Heart left ventricle (tissue), 16 donors: Measurements from ENCODE around the gene NPAS2. TPM values are rescaled to one million over a fixed set of nuclear protein-coding genes. Genes with fewer than 3 reads are reported as not detected.

Experiments used
- ATAC-seq, 4 donors: fragments of 200-7000 bp; cut with Tn5 transposase; one replicate each; pipeline ENCODE4 v1.9.1; 2020 to 2022; ENCODE audit warnings: moderate library complexity in 4 of 4, mild to moderate bottlenecking in 3 of 4, moderate number of reproducible peaks in 1 of 4
- DNase-seq, 5 donors: peaks; one replicate each; pipeline ENCODE4 v3.0.0-alpha.2; 2020
- H3K27ac ChIP-seq, 12 donors: fragments of 200-600 bp; sonication (generic) in 4 of 12; one replicate each; pipeline versions ENCODE4 v1.5.0 to v1.8.0; 2016 to 2022; ENCODE audit warnings: mild to moderate bottlenecking in 2 of 12
- H3K27me3 ChIP-seq, 9 donors: fragments of 200-600 bp; sonication (generic) in 2 of 9; one replicate each; pipeline versions ENCODE4 v1.5.1 to v1.8.0; 2016 to 2022; ENCODE audit warnings: mild to moderate bottlenecking in 3 of 9
- H3K36me3 ChIP-seq, 9 donors: fragments of 200-600 bp; sonication (generic) in 2 of 9; one replicate each; pipeline versions ENCODE4 v1.5.0 to v1.8.0; 2018 to 2022; ENCODE audit warnings: mild to moderate bottlenecking in 2 of 9
- H3K4me1 ChIP-seq, 12 donors: fragments of 200-600 bp; sonication (generic) in 4 of 12; one replicate each; pipeline versions ENCODE4 v1.5.0 to v1.8.0; 2016 to 2022; ENCODE audit warnings: mild to moderate bottlenecking in 3 of 12
- H3K4me3 ChIP-seq, 12 donors: fragments of 200-600 bp; sonication (generic) in 4 of 12; one replicate each; pipeline versions ENCODE4 v1.5.0 to v1.8.0; 2017 to 2022; ENCODE audit warnings: mild to moderate bottlenecking in 9 of 12, moderate library complexity in 4 of 12
- H3K9me3 ChIP-seq, 12 donors: fragments of 200-600 bp; sonication (generic) in 4 of 12; one replicate each; pipeline versions ENCODE4 v1.5.0 to v1.8.0; 2016 to 2022; ENCODE audit warnings: mild to moderate bottlenecking in 1 of 12
- CTCF ChIP-seq, 12 donors: fragments of 200-600 bp; sonication (generic) in 4 of 12; IDR thresholded peaks; one replicate each; pipeline versions ENCODE4 v1.5.0 to v1.8.0; 2018 to 2022; ENCODE audit warnings: antibody characterized with exemption in 12 of 12, mild to moderate bottlenecking in 5 of 12
- POLR2A ChIP-seq, 2 donors: fragments of 450-650 bp; IDR thresholded peaks; one replicate each; pipeline ENCODE4 v1.6.1; 2017; ENCODE audit warnings: antibody characterized with exemption in 2 of 2, mild to moderate bottlenecking in 2 of 2, moderate library complexity in 2 of 2
- WGBS, 4 donors: extraction: QIAGEN DNeasy Blood & Tissue Kit in 2 of 4; methylation state at CpG; one replicate each; pipeline versions ENCODE4 v1.1.5 to v1.1.7; 2013 to 2018; 5-methylcytosine and 5-hydroxymethylcytosine counted together
- intact Hi-C, 10 donors: fragments of 100-400 bp; cut with DNase I; formaldehyde crosslinking; loops; one replicate each; pipeline versions ENCODE4 v1.11.1 to v1.14.2; 2022
- polyA plus RNA-seq, 2 donors: library from polyadenylated mRNA; stranded (reverse); fragments of 200-250 nt; gene quantifications; one replicate each; pipeline ENCODE4 v1.2.3, GENCODE V29; 2013
- total RNA-seq, 9 donors: library from RNA; depleted of rRNA in 2 of 9; stranded (reverse); fragments of >200 nt in 2 of 9; fragmentation: NEBNext Ultra II Directional in 3 of 9; extraction: Animal tissue kit (Norgen Biotek cat#: 25700) in 3 of 9; gene quantifications; one replicate each; pipeline versions ENCODE4 v1.1.0 to v1.2.4, GENCODE V29; 2016 to 2023
- donor health status: ischemic (EF 13 %, LVEDD 7.1; RV severe dilation, severe dysfunction).
- donor health status: healthy with polysubstance abuse.
- donor health status: DM: no; HTN: yes; CAD: no.
- donor health status: DM: no; HTN: no; CAD: no.
- donor health status: ischemic (EF 25% LVEDD 6.9; RV normal size, moderate dysfunction).
- donor health status: ischemic (EF 25% LVEDD 5.7; RV mildly dilated, moderate dysfunction).
- donor health status: healthy.
- donor health status: DM: yes; HTN: yes; CAD: no.
- donor health status: ischemic (EF 35%, LVEDD 5.7; RV mildly dilated, moderate dysfunction).
- donor health status: nonischemic (EF 11% LVEDD 7.7; RV severe dilation, severe dysfunction).
- donor health status: DM: yes; HTN: yes; CAD: no.
- donor health status: PGD.
- donor health status: ischemic (EF 29% LVEDD 5.4; RV normal size, mild dysfunction).
- donor health status: nonischemic (EF 23%, LVEDD 6.1; RV moderate dilation, normal function).

Gene NPAS2
- total and polyA plus RNA-seq, 11 donors = 28.2 to 144 (median 43.3) TPM

GRCh38 chr2:100831831-100832230 lies 11.9 kb downstream of the NPAS2 start:
- ATAC-seq = peak in 3 of 4 donors; percentile 5 to 49 (median 26)
- DNase-seq = peak; percentile 49 to 79 (median 62)
- Histone ChIP-seq H3K9me3 (peaks cover 0 to 18% (median 6%) of the 10 kb centered on the region in 12 donors), H3K36me3 (no peaks in the 10 kb centered on the region), H3K27ac (peak overlapping the region in 4 of 12 donors; percentile 46 to 71 (median 58)), H3K4me3 (no peak overlapping the region), H3K4me1 (peaks cover 0 to 54% (median 36%) of the 10 kb centered on the region in 12 donors), H3K27me3 (no peaks in the 10 kb centered on the region)
- intact Hi-C loops = no loop called here
- 51 to 67% (median 62%) methylated on average over 3 to 4 of the region's 4 CpGs for WGBS, 4 donors
- TF ChIP-seq CTCF (IDR thresholded peaks at IDR 0.05) = no peak
- no peak for TF ChIP-seq POLR2A (IDR thresholded peaks at IDR 0.05)

GRCh38 chr2:100832885-100833284 lies 12.9 kb downstream of the NPAS2 start:
- Histone ChIP-seq H3K27ac (peak overlapping the region in 8 of 12 donors; percentile 11 to 71 (median 50)), H3K9me3 (peaks cover 0 to 12% (median 2%) of the 10 kb centered on the region in 12 donors), H3K4me3 (no peak overlapping the region), H3K4me1 (peaks cover 0 to 63% (median 36%) of the 10 kb centered on the region in 12 donors), H3K27me3 (no peaks in the 10 kb centered on the region), H3K36me3 (no peaks in the 10 kb centered on the region)
- peak; percentile 47 to 66 (median 54) for ATAC-seq
- intact Hi-C loops = no loop called here
- TF ChIP-seq POLR2A (IDR thresholded peaks at IDR 0.05) (no peak), CTCF (IDR thresholded peaks at IDR 0.05) (no peak)
- whole genome bisulfite sequencing, 4 donors = 59 to 62% (median 60%) methylated on average over 9 of the region's 9 CpGs
- DNase-seq = no peak

GRCh38 chr2:100833331-100833730 lies 13.4 kb downstream of the NPAS2 start:
- Histone ChIP-seq H3K4me3 (no peak overlapping the region), H3K4me1 (peaks cover 0 to 64% (median 36%) of the 10 kb centered on the region in 12 donors), H3K27ac (peak overlapping the region in 7 of 12 donors; percentile 11 to 71 (median 53)), H3K27me3 (no peaks in the 10 kb centered on the region), H3K9me3 (peaks cover 0 to 7% (median 0%) of the 10 kb centered on the region in 12 donors), H3K36me3 (no peaks in the 10 kb centered on the region)
- 96 to 100% (median 98%) methylated on average over 1 of the region's 1 CpG for WGBS, 4 donors
- no peak for ATAC-seq
- TF ChIP-seq POLR2A (IDR thresholded peaks at IDR 0.05) = no peak
- no peak for TF ChIP-seq CTCF (IDR thresholded peaks at IDR 0.05)
- intact Hi-C loops = no loop called here
- DNase-seq = no peak

- no peaks in the 10 kb centered on the region for H3K36me3 ChIP-seq
- peak; percentile 49 to 87 (median 62) for ATAC-seq
- TF ChIP-seq CTCF (IDR thresholded peaks at IDR 0.05) (no peak), POLR2A (IDR thresholded peaks at IDR 0.05) (no peak)
- WGBS, 4 donors = 53 to 67% (median 65%) methylated on average over 8 to 10 of the region's 10 CpGs
- intact Hi-C loops = no loop called here
- H3K9me3 ChIP-seq = no peaks in the 10 kb centered on the region
- peak overlapping the region in 11 of 12 donors; percentile 16 to 71 (median 48) for H3K27ac ChIP-seq
- H3K27me3 ChIP-seq = no peaks in the 10 kb centered on the region
- H3K4me3 ChIP-seq = no peak overlapping the region
- no peak for DNase-seq
- H3K4me1 ChIP-seq = peaks cover 0 to 64% (median 36%) of the 10 kb centered on the region in 12 donors
Observed at GRCh38 chr2:100834221-100834620, 14.3 kb downstream of the NPAS2 start.
